Measurements from ENCODE around the gene NACC2. TPM values are rescaled to one million over a fixed set of nuclear protein-coding genes. Genes with fewer than 3 reads are reported as not detected.
A peak's percentile ranks its signal among the peaks of the same experiment; 100 is the strongest.

NACC2 gene
- total and polyA plus RNA-seq, 2 experiments from 2014 or later, result 11.0 to 13.0 TPM

DNA sequence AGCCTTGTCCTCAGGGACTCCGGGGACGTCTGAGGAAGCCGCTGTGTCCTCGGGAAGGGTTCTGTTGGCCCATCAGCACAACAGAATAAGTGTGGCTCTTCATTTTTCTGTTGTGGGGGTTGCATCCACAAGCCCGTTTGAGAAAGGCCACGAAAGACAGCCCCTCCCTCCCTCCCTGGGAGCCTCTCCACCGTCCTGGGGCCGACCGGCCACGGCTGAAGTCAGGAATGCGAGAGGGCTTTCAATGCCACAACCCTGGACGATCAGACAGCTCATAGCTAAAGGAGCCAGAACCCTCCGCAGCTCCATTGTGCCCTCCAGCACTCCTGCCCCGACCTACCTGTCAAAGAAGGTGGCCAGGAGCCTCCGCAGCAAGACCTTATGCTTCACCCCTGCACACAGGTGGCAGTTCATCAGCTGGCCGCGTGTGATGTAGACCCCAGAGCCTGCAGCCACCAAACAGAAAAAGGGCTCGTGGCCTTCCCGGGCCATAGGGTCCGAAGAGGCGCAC is 81.5 kb downstream of the NACC2 start:
- no peak overlapping the region for H3K4me3 ChIP-seq
- H3K36me3 ChIP-seq (replicated peaks; ENCODE audit: insufficient read depth, low read depth), result no peaks in the 10 kb centered on the region
- peaks cover 16% of the 10 kb centered on the region for H4K20me1 ChIP-seq (ENCODE audit: insufficient read depth, poor library complexity, severe bottlenecking)
- TF ChIP-seq EZH2phosphoT487 (IDR thresholded peaks at IDR 0.05; ENCODE audit: low read depth, severe bottlenecking, unreplicated experiment), result no peak
- no peak for TF ChIP-seq EZH2 (IDR thresholded peaks at IDR 0.05; ENCODE audit: borderline replicate concordance)
- TF ChIP-seq, protein P1, sequence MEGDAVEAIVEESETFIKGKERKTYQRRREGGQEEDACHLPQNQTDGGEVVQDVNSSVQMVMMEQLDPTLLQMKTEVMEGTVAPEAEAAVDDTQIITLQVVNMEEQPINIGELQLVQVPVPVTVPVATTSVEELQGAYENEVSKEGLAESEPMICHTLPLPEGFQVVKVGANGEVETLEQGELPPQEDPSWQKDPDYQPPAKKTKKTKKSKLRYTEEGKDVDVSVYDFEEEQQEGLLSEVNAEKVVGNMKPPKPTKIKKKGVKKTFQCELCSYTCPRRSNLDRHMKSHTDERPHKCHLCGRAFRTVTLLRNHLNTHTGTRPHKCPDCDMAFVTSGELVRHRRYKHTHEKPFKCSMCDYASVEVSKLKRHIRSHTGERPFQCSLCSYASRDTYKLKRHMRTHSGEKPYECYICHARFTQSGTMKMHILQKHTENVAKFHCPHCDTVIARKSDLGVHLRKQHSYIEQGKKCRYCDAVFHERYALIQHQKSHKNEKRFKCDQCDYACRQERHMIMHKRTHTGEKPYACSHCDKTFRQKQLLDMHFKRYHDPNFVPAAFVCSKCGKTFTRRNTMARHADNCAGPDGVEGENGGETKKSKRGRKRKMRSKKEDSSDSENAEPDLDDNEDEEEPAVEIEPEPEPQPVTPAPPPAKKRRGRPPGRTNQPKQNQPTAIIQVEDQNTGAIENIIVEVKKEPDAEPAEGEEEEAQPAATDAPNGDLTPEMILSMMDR (IDR thresholded peaks at IDR 0.05; ENCODE audit: poor library complexity), result no peak
- no peak overlapping the region for H3K27ac ChIP-seq
- no peaks in the 10 kb centered on the region for H3K9me3 ChIP-seq (ENCODE audit: low read depth)
- DNase-seq (ENCODE audit: low spot score), result no peak
- H3K27me3 ChIP-seq, result no peaks in the 10 kb centered on the region
- no peak overlapping the region for H3K4me2 ChIP-seq
- peaks cover 16% of the 10 kb centered on the region for H3K4me1 ChIP-seq (ENCODE audit: insufficient read depth)
- peaks cover 3% of the 10 kb centered on the region for H3K79me2 ChIP-seq
- 96% methylated on average over 19 of the region's 21 CpGs for WGBS (ENCODE audit: low lambda C conversion rate, missing lambda C conversion rate)
- no peak overlapping the region for H2AFZ ChIP-seq
- no peaks in the 10 kb centered on the region for H3K9me2 ChIP-seq (replicated peaks; ENCODE audit: insufficient read depth)

DNA sequence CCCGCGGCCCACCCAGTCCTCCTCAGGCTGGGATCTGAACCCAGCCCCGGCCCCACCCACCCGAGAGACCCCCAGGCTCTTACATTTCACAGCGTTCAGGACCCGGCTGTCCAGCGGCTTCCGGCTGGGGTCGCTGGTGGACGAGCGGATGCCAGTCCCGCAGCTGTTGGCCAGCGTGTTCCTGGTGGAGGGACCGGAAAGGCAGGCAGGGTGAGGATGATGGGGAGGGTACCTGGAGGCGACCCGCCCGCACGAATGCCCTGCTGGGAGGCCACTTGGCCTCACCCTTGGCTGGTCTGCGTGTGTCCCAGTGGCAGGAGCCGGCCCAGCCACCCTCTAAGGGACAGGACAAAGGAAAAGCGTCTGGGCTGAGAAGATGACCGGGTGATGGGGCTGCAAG is 82.0 kb downstream of the NACC2 start:
- H3K36me3 ChIP-seq (replicated peaks; ENCODE audit: insufficient read depth, low read depth), result no peaks in the 10 kb centered on the region

DNA sequence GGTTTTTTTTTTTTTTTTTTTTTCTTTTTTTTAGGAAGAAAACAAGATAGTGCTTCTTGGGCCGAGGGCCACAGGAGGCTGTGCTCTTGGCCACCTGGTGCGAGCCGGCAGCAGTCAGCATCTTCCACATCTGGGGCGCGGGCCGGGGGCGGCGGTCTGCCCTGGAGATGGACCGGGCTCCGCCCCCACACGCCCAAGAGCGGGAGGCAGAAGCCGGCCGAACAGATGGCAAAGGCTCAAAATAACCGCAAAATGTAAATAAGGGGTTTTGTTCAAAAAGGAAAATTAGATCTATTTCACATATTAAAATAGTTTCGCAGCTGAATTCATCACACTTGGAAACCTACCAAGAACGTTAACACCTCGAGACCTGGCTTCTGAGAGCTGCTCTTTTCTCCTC is 82.4 kb downstream of the NACC2 start:
- H3K4me1 ChIP-seq (ENCODE audit: insufficient read depth), result peaks cover 25% of the 10 kb centered on the region
- H3K27ac ChIP-seq, result peak overlapping the region; percentile 52
- H3K9me3 ChIP-seq (ENCODE audit: low read depth), result no peaks in the 10 kb centered on the region
- no peak for DNase-seq (ENCODE audit: low spot score)
- no peaks in the 10 kb centered on the region for H3K27me3 ChIP-seq
- WGBS (ENCODE audit: low lambda C conversion rate, missing lambda C conversion rate), result 86% methylated on average over 17 of the region's 18 CpGs
- H3K9me2 ChIP-seq (replicated peaks; ENCODE audit: insufficient read depth), result no peaks in the 10 kb centered on the region
- peaks cover 10% of the 10 kb centered on the region for H4K20me1 ChIP-seq (ENCODE audit: insufficient read depth, poor library complexity, severe bottlenecking)
- peaks cover 3% of the 10 kb centered on the region for H3K79me2 ChIP-seq
- H3K36me3 ChIP-seq (replicated peaks; ENCODE audit: insufficient read depth, low read depth), result no peaks in the 10 kb centered on the region
- TF ChIP-seq, protein P1 (IDR thresholded peaks at IDR 0.05; ENCODE audit: poor library complexity), result no peak
- TF ChIP-seq EZH2phosphoT487 (IDR thresholded peaks at IDR 0.05; ENCODE audit: low read depth, severe bottlenecking, unreplicated experiment) (no peak), EZH2 (IDR thresholded peaks at IDR 0.05; ENCODE audit: borderline replicate concordance) (no peak)
- peak overlapping the region; percentile 45 for H3K4me2 ChIP-seq
- H2AFZ ChIP-seq, result no peak overlapping the region
- H3K4me3 ChIP-seq, result no peak overlapping the region

More for the DNA sequence above, 82.0 kb downstream of the NACC2 start:
- peaks cover 20% of the 10 kb centered on the region for H3K4me1 ChIP-seq (ENCODE audit: insufficient read depth)
- 97% methylated on average over 22 of the region's 22 CpGs for WGBS (ENCODE audit: low lambda C conversion rate, missing lambda C conversion rate)
- peaks cover 13% of the 10 kb centered on the region for H4K20me1 ChIP-seq (ENCODE audit: insufficient read depth, poor library complexity, severe bottlenecking)
- peaks cover 3% of the 10 kb centered on the region for H3K79me2 ChIP-seq
- DNase-seq (ENCODE audit: low spot score), result no peak
- H3K27me3 ChIP-seq, result no peaks in the 10 kb centered on the region
- H3K4me3 ChIP-seq, result no peak overlapping the region
- H3K4me2 ChIP-seq, result no peak overlapping the region
- no peak overlapping the region for H2AFZ ChIP-seq
- TF ChIP-seq, protein P1 (IDR thresholded peaks at IDR 0.05; ENCODE audit: poor library complexity), result no peak
- peak overlapping the region; percentile 52 for H3K27ac ChIP-seq
- no peaks in the 10 kb centered on the region for H3K9me3 ChIP-seq (ENCODE audit: low read depth)
- no peaks in the 10 kb centered on the region for H3K9me2 ChIP-seq (replicated peaks; ENCODE audit: insufficient read depth)

Data from hepatocyte (in vitro differentiated cells).